SW 1271 (cell line): ENCODE measurements around the gene DBET.
"Not testable (repeated sequence)": the region's sequence is repeated elsewhere in the genome, so short reads cannot be mapped to it uniquely, and the experiment has no call there.

Source experiments
- DNase-seq, 2 experiments: peaks; one replicate each; lab custom pipeline; 2025; lab: John Stamatoyannopoulos, UW

DBET gene

GRCh38 chr4:190049378-190050239, 14.7 kb upstream of the DBET start:
- DNase-seq = not testable (repeated sequence)

DNA sequence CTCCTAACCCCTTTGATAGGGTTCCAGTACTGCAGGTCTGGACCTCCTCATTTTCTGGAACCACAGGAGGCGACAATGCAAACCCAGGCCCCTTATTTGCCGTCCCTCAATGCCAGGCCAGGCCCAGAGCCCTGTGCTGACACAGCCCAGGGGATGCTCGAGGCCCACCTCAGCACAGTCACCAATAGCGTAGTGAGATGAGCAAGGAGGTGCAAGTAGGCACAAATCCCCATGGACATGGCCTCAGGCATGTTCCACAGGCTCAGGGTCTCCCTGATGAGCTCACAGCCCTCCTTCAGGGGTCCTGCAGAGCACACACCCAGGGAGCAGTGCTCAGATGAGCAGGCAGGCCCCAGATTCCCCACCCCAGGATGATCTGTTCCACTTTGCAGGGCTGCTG, 5.3 kb upstream of the DBET start:
- DNase-seq = not testable (repeated sequence)

- DNase-seq = not testable (repeated sequence)
These were observed 503 bp downstream of the DBET start for GRCh38 chr4:190064805-190065204.

- DNase-seq = not testable (repeated sequence)
These were observed 4.0 kb downstream of the DBET start for GRCh38 chr4:190068351-190068750.

GRCh38 chr4:190093052-190093451, 28.8 kb downstream of the DBET start:
- DNase-seq = not testable (repeated sequence)

- DNase-seq = not testable (repeated sequence)
These were observed 29.7 kb downstream of the DBET start for GRCh38 chr4:190094031-190094430.

DNA sequence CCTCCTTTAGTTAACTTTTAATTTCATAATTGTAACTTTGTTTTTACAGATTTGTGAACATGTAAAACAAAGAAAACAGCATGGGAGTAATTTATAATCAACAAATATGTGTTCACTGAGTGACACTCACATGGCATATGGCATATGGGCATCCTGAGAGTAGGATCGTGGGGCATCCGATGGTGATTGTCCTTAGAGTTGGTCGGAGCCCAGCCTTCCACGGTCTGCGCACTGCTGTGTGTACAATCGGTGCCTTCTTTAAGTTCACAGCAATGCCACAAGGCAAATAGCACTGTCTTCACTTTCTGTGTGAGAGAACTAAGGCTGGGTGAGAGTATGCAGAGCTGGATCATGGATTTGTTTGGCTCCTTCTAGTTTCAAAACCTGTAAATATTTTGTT, 31.0 kb downstream of the DBET start:
- DNase-seq = not testable (repeated sequence)

GRCh38 chr4:190099605-190100004, 35.3 kb downstream of the DBET start:
- not testable (repeated sequence) for DNase-seq

- not testable (repeated sequence) for DNase-seq
These were observed 37.2 kb downstream of the DBET start for GRCh38 chr4:190101525-190101924.

- not testable (repeated sequence) for DNase-seq
These were observed 41.9 kb downstream of the DBET start for GRCh38 chr4:190106191-190106590.

DNA sequence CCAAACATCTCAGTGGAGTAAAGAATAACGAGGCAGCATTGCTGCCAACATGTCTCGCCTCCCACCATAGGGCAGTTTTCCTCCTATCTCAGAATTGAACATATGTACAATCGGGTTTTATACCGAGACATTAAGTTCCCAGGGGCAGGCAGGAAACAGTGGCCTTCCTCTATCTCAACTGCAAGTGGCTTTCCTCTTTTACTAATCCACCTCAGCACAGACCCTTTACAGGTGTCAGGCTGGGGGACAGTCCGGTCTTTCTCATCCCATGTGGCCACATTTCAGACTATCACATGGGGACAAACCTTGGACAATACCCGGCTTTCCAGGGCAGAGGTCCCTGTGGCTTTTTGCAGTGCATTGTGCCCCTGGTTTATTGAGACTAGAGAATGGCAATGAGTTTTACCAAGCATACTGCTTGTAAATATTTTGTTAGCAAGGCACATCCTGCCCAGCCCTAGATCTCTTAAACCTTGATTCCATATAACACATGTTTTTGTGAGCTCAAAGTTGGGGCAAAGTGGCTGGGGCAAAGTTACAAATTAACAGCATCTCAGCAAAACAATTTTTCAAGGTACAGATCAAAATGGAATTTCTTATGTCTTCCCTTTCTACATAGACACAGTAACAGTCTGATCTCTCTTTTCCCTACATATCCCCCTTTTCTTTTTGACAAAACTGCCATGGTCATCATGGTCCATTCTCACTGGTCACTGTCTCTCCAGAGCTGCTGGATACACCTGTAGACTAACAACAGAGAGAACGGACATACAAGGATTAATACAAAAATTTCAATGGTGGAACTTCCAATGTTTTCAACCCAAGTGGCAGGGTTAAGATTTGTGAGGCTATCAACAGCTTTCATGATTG, 42.5 kb downstream of the DBET start:
- DNase-seq = not testable (repeated sequence)

DNA sequence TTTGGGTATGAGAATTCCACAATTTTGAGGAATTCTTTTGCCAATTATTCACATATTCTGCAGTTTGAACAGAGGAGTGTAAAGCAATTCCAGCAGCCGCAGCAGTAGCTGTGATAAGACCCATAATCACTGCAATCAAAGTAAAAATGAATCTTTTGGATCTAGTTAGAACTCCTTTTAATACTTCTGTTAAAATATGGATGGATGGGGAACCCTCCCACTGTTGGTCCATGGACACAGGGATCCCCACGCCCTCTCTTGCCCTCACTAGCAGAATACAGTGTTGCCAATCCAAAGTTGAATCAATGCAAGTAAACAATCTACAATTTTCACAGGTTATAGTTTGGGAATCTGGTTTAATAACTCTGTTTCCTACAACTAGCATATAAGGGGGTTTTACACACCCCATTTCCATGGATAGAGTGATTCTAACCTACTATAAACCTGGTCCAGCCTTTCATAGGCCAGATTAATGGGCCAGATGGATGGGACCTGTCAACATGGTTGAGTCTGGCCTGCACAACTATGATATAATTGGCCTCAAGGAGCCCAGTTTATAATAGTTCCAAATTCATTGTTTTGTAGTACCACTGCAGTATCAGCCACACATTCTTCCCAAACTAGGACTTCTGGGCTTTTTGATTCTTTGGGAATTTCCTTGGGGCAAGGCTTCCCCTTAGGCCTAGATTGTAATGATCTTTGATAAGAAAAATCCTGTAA, 43.6 kb downstream of the DBET start:
- not testable (repeated sequence) for DNase-seq

DNA sequence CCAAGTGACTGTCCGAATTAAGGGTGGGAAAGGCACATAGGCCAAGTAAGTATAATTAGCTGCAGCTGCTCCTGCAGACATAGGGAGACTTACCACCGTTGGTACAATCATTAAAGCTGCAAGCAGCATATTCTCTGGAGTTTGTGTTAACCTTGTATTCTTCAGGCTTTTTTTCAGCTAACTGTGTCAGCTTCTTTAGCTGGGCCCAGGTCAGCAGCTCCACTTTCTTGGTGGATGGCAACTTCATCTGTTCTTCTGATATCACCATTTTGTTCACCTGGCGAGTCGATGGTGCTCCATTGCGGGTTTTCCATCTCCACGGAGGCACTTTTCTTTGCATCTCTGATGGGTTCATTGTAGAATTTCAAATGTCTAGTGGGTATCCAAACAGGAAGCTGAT, 44.5 kb downstream of the DBET start:
- DNase-seq = not testable (repeated sequence)

DNA sequence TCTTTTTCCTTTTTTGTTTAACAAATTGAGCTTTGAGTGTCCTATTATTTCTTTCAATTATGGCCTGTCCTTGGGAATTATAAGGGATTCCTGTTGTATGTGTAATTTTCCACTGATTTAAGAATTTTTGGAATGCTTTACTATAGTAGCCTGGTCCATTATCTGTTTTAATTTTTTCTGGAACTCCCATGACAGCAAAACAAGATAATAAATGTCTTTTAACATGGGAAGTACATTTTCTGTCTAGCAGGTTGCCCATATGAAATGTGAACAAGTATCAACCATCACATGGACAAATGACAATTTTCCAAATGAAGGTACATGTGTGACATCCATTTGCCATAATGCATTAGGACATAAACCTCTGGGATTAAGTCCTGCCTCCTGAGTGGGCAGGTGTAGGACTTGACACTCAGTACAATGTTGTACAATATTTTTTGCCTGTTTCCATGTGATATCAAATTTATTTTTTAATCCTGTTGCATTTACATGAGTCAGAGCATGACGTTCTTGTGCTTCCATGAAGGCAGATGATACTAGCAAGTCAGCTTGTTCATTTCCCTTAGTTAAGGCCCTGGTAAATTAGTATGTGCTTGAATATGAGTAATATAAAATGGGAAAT, 45.2 kb downstream of the DBET start:
- DNase-seq = not testable (repeated sequence)

- not testable (repeated sequence) for DNase-seq
These were observed 45.7 kb downstream of the DBET start for GRCh38 chr4:190110033-190110432.

GRCh38 chr4:190110570-190111295, 46.4 kb downstream of the DBET start:
- DNase-seq = not testable (repeated sequence)

GRCh38 chr4:190112879-190113278, 48.6 kb downstream of the DBET start:
- DNase-seq = not testable (repeated sequence)

DNA sequence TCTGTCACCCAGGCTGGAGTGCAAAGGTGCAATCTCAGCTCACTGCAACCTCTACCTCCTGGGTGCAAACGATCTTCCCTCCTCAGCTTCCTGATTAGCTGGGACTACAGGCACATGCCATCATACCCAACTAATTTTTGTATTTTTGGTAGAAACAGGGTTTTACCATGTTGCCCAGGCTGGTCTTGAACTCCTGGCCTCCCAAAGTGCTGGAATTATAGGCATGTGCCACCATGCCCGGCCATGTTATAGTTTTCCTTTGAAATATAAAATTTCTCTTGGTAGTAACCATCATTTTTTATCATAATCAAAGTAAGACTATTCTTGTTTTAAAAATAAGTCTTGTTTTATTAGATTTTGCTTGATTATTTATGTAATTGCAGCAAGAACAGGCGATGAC, 50.7 kb downstream of the DBET start:
- not testable (repeated sequence) for DNase-seq
